GM21737 (cell line): ENCODE results near the gene DAB1.

ENCODE experiments used
- ATAC-seq: cut with Tn5 transposase; IDR thresholded peaks from one replicate; pipeline ENCODE4 v1.9.1; 2021; ENCODE audit warnings: mild to moderate bottlenecking, moderate library complexity; ENCODE audit not compliant: unreplicated experiment

DAB1 gene

GRCh38 chr1:57279909-57280666 lies 143.8 kb downstream of the DAB1 start:
- no peak for ATAC-seq

GRCh38 chr1:57278558-57278957 lies 145.3 kb downstream of the DAB1 start:
- ATAC-seq, result no peak

DNA sequence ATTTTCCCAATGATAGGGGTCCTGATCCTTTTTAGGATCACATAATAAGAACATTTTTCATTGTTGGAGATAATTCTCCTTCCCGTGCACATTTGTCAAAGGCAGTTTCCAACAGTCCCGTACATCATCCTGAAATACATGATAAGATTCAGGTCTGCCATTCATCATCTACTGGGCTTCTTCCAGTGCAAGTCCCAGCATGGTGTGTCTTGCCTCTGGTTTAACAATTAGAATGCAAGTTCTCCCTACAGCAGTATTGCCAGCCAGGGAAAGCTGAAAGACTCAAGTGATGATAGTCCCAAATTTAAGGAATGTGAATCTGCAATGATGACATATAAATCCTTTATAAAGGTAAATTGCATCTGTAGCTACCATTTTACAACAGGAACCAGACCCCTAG lies 146.2 kb downstream of the DAB1 start:
- ATAC-seq, result no peak

DNA sequence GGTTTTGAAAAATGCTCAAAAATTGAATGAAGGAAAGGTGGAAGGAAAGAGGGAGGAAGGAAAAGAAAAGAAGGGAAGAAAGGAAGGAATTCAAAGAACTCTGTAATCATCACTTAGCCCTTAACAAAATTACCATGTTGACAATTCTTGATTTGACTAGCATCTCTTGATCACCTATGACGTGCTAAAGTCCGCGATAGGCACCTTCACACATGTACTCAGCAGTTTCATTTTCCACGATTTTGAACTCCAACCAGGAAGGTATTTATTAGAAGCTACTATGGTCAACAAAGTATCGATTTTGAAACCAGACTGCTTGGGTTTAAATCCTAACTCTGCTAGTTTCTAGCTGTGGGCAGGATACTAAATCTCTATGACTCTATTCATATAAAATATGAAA lies 146.9 kb downstream of the DAB1 start:
- no peak for ATAC-seq

DNA sequence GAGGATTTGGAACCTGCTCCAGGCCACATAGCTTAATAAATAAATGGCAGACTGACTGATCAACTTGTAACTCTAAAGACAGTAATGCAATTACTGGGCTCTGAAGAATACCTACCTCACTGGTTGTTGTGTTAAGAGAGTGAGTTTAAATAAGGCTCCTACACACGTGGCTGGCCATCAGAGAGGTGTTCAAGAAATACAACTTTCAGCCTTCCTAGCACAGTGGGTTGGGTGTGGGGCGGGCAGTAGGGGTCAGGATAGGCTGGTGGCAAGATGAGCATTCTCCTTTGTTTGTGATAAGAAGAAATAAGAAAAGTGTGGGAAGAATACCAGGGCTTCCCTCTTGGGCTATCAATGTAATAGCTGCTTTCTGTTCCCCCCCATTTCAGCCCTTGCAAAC lies 151.3 kb downstream of the DAB1 start:
- no peak for ATAC-seq

GRCh38 chr1:57272150-57272549 lies 151.7 kb downstream of the DAB1 start:
- ATAC-seq, result no peak

GRCh38 chr1:57270927-57271698 lies 152.7 kb downstream of the DAB1 start:
- ATAC-seq, result no peak

- ATAC-seq, result no peak
These were observed 154.1 kb downstream of the DAB1 start for GRCh38 chr1:57269630-57270225.

- ATAC-seq, result no peak
These were observed 158.8 kb downstream of the DAB1 start for GRCh38 chr1:57265104-57265503.

DNA sequence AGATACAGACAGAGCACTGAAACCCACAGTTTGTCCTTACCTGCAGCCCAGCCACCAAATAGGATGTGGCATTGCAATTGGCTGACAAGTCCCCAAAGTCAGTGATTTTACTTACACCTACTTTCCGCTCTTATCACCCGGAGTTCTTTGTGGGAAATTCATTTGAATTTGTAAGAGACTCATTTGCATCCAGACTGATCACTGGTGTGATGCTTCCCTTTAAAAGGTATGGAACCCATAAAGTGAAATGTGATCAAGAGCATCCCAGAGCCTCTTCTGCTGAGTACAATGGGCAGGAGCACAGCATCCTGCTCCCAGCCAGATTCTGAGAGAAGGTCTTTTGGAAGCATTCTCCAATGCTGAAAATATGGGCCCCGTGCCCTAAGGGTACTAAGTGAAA lies 161.4 kb downstream of the DAB1 start:
- ATAC-seq, result no peak

- ATAC-seq, result no peak
These were observed 165.1 kb downstream of the DAB1 start for GRCh38 chr1:57258557-57259325.

DNA sequence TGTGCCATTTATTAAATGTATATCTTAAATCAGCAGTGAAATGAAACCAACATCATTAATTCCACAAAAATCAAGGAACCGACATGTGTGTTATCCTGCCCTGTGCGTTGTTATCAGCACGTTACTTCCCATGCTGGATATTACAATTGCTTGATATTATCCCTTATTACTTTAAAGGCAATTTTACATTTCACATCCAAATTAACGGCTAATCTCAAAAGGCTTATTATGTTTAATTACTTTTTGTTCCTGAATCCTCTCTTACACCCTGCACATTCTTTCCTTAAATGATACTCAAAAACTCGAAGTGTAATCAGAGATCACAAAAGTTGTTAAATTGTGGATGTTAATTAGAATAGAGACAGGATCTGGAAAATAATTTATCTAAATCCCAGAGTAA lies 167.9 kb downstream of the DAB1 start:
- ATAC-seq, result no peak

DNA sequence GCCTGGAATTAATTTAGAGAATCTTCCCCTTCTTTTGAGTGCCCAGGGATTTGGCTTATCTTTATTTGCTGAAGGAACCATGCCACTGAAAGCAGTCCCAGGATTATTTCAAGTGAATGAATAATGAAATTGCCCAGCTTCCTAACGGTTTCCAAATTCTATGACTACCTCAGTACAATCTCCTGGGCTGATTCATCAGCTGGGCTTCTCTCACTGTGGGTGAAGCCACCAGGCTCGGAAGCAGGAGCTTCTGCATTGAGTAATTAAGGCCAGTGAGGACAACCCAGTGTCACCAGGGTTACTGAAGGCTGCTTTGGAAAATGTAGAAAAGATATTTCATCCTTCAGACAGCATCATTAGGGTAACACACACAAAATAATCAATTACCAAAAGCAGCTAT lies 169.8 kb downstream of the DAB1 start:
- no peak for ATAC-seq

DNA sequence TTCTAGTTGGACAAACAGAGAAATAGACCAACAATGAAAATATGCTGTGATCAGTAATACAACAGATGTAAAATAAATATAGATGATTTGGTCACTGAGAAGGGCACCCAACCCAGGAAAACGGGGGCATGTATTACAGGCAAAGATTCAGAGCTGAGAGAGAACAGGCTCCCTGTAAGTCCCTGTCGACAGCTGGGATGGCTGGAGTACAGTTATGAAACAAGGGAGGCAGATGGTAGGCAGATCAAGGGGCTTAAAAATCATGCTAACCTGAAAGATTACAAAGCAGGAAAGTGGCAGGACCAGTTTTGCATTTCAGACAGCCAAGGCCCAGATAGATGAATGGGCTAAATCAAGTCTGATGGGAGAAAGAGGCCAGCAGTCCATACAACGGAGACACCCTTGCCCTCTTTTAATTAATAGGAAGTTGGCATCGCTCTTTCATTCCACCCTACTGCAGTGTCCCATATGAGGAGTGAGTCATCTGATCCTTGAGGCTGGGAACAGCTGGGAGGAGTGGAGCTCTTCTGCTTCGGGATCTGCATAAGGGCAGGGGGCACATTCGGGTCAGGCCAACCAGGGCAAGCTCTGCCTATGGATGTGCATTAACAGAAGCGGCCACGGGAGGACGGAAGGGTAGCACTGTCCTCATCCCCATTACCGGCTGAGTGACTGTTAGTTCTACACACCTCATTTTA lies 171.1 kb downstream of the DAB1 start:
- no peak for ATAC-seq

DNA sequence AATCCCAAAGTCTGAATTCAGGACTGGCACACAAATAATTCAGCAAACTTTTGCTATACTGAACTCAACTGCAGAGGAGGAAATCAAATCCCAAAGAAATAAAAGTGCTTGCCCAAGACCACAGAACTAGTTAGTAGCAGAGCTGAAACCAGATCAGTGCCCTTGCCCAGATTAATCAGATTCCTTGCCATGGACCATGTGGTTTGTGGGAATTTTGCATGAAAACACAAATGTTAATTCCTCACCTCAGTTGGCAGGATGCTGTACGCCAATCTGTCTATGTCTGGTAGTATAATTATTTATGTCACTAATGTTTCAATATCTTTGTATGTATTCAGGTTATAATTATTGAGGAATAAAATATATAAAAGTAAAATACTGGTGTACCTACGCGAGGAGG lies 173.8 kb downstream of the DAB1 start:
- ATAC-seq, result no peak

- ATAC-seq, result no peak
These were observed 174.3 kb downstream of the DAB1 start for GRCh38 chr1:57249511-57249910.

- no peak for ATAC-seq
These were observed 175.0 kb downstream of the DAB1 start for GRCh38 chr1:57248830-57249229.

DNA sequence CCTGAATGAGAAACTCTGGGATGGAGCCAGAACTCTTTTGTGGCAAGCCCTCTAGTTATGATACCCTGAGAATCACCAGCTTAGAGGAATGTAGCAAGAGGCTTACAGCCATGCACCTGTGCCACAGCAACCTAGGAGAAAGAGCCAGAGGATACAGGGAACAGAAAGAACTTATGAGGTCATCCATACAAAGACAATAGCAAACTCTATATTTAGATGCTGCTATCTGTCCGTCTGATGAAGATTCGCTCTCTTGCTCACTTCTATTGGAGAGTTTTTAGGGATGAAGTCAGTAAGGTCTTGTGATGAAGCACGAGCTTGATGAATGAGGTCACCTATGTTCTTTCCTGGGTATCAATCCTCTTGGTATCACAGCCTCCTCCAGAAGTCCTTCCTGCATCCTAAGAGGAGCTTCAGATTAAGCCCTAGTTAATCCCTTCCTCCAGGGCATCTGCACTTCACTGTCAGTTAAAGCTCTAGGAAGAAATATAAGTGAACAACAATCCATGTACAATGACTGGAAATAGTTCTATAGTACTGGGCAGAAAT lies 185.6 kb downstream of the DAB1 start:
- ATAC-seq, result no peak

- no peak for ATAC-seq
These were observed 187.9 kb downstream of the DAB1 start for GRCh38 chr1:57235730-57236510.

DNA sequence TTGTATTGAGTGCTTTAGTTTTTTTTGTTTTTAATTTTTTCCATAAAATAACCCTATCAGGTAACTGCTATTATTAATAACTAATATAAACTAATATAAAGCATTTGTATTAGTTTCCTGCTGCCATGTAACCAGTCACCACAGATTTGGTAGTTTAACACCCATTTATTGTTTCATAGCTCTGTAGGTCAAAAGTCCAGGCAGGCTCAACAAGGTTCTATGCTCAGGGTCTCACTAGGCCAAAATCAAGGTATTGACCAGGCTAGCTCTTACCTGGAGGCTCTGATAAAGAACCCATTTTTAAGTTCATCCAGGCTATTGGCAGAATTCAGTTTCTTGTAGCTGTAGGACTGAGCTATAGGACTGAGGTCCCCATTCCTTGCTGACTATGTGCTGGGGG lies 189.4 kb downstream of the DAB1 start:
- ATAC-seq, result no peak
